ENCODE measurements around the gene SART3.

SART3 gene

DNA sequence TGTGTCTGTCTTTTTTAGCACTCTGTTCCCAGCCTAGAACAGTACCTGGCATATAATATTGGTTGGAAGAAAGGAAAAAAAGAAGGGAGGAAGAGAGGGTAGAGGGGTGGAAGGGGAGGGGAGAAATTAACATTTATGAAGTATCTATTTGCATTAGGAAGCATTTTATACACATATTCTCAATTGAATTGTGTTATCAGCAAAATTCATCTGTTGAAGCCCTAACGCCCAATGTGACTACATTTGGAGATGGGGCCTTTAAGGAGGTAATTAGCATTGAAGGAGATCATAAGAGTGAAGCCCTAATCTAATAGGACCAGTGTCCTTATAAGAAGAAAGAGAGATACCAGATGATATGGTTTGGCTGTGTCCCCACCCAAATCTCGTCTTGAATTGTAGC lies 76.1 kb downstream of the SART3 start:
- DNase-seq (ENCODE audit: low spot score), result no peak

DNA sequence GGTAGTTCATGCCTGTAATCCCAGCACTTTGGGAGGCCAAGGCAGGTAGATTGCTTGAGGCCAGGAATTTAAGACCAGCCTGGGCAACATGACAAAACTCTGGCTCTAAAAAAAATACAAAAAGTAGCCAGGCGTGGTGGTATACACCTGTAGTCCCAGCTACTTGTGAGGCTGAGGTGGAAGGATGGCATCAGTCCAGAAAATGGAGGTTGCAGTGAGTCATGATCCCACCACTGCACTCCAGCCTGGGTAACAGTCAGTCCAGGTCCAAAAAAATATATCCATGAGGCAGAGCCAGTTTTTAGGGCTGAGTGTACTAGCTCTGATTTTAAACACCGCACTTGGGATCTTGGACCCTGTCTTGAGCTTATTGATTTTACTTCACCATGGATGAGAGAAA lies 76.5 kb downstream of the SART3 start:
- DNase-seq (ENCODE audit: low spot score), result no peak

DNA sequence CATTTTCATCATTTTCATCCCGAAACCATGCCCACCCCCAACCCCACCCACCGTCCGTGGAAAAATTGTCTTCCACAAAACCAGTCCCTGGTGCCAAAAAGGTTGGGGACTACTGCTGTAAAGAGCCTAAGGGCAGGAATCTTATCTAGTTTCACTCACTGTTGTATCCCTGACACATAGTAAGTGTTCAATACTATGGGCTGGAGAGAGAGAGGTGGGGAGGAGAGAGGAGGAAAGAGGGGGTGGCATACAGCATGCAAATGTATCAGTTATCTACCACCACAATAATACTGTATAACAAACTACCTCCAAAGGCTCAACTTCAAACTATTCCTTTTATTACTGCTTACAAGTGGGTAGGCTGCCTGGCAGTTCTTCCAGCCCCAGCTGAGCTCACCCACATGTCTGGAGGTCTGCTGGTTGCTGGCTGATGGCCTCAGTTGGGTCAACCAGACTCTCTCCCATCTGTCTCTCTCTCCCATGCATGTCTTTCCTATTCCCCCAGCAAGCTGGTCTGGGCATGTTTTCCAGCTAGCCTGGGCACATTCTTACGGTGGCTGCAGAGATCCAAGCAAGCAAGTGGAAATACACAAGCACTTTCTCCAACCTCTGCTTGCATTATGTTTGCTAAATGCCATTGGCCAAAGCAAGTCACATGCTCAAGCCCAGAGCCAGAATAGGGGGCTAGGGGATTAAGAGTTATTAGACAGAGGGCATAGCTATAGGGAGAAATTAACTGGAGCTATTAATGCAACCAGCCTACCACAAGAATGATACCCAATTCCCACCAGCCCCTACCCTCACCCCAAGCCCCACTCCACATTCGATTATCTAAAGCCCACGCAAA lies 77.5 kb downstream of the SART3 start:
- no peak for DNase-seq (ENCODE audit: low spot score)

DNA sequence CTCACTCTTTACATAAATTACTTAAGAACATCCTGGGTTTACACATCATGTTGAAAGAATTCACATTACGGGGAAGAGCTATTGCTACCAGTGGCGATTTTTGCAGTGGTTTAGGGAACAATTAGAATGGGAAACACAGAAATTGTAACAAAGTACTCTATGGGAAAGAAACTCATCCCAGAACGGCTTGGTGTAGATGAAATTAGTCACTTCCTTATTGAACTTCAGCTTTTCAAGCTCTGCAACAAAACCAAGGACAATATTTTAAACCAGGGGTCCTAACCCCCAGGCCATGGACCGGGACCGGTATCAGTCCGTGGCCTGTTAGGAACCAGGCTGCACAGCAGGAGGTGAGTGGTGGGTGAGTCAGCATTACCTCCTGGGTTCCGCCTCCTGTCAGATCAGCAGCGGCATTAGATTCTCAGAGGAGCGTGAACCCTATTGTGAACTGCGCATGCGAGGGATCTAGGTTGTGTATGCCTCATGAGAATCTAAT lies 78.2 kb downstream of the SART3 start:
- no peak for DNase-seq (ENCODE audit: low spot score)

DNA sequence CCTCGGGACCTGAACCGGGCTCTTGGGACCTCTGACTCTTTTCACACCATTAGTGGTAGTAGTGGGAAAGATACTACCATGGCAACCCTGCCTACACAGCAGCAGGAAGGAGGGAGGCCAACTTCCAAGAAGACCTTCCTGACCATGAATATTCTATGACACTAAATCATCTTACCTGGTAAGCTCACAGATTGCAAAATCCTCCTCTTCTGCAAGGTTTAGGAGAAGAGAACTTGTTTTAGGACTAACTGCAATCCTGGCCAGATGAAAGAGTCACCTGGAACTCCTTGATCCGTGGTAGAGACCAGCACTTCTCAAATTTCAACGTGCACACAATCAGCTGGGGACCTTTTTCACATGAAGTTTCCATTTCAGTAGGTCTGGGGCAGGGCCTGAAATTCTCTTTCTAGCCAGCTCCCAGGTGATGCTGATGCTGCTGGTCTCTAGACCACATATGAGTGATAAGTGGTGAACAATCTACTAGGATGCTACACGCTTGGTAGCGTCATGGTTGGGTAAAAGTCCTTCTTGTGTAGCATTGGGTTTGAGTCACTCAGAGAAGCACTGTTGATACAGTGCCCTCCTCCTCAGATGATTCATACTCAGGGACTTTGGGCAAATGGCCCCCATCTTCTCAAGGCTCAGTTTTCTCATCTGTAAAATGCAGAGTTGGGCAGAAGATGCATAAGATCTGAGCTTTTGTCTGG lies 81.5 kb downstream of the SART3 start:
- DNase-seq (ENCODE audit: low spot score), result no peak

DNA sequence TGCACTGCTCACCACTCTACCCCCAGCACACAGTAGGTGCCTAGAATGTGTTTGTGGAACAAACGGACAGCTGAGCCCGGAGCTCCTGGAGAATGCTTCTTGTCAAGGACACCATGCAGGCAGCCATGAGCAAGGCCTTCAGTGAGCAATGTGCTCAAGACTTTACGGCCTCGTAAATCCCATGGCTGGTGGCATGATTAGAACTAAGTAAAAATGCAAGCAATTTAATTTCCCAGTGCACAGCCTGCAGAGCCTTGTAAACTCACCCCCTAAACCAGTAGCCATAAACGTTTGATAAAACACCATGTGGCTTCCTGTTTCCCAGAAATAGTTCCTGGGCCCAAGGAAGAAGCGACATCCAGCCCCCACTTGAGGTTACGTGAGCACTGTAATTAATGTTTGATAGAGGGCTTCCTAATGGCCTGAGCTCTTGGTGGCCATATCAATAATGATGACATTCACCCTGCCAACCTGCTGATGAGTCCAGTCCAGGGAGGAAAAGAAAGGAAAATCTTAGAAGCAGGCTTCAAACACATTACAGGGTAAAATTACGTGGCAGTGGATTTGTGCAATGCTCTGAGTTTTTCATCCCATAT lies 82.3 kb downstream of the SART3 start:
- DNase-seq (ENCODE audit: low spot score), result no peak

DNA sequence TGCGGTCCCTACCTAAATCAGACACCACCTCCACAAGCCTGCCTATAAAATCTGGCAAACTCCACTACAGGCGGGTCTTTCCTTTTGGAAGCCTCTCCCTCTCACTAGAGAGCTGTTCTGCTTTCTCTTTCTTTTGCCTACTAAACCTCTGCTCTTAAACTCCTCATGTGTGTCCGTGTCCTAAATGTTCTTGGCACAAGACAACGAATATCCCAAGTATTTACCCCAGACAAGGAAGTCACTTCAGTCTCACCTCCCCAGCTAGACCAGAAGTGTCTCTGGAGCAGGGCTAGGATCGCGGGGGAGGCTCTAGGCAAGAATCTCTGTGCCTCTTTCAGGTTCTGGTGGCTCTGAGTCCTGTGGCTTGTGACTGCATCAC lies 83.1 kb downstream of the SART3 start:
- no peak for DNase-seq (ENCODE audit: low spot score)

DNA sequence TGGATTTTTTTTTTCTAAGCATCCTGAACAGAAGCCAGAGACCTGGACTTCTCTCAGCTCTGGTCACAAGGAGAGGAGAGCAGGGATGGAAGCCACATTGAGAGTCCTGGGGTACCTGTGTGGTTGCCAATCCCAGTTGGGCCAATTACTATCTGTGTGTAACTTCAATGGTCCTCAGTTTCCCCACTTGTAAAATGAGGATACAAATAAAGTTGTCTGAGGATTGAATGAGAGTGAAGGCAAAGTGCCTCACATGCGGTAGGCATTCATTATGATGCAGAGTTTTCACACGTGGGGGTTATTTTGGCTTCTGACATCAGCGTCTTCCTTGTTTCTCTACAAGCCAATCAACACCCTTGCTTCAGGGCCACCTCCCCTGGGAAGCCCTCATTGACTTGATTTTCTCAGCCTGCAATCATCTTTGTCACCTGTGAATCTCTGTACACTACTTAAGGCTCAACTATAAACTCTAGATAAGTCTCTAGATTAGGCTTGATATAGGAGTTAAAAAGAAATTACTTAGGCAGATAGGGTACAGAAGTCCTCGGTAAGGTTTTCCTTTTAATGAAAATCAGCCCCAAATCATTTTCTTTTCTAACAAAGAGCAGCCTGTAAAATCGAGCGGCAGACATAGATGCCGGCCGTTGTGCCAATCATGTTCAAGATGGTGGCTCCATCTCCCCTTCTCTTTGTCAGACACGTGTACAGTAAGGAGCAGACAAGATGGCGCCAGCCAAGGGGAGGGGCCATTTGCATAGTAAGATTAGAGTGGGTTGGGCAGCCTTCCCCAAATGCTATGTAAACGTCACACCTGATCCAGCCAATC lies 83.7 kb downstream of the SART3 start:
- no peak for DNase-seq (ENCODE audit: low spot score)

DNA sequence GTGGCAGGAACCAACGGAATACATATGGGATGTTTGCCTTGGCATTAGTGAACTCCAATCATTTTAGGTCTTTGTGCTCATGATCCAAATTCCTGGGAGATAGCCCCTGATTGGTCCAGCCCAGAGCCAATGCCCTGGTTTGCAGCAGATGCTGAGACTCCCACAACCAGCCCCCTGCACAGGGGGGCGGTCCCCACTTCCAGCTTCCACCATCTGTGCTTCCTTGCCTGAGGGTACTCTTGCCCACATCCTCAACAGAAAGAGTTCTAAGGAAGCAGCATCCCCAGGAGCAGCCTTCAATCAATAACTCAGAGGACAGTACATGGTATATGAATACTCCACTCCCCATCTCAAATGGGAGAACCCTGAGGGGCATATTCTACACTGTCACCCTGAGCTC lies 85.6 kb downstream of the SART3 start:
- no peak for DNase-seq (ENCODE audit: low spot score)

DNA sequence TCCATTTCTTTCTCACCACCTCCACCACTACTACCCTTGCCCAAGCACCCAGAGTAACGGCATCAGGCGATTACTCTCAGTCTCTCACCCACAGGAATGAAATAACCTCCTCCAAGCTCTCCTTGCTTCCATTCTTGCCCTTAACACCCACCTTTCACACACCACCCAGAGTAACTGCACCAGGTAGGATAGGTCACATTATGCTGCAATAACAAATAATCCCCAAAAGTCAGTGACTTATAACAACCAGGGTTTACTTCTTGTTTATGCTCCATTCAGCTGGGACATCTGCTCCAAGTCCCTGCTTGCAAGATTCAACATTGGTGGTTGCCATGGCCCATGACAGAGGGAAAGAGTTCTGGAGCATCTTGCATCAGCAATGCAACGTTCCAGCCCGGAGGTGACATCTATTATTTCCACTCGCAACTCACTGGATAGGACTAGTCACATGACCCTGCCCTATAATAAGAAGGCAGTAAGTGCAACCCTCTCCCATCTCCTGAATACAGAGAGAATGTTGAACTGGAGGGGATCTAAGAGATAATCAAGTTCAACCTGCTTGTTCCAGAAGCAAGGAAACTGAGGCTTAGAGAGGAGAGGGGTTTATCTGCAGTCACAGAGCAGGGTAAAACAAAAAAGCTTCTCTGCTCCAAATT lies 87.4 kb downstream of the SART3 start:
- no peak for DNase-seq (ENCODE audit: low spot score)
